Brain microvascular endothelial cell (primary cell): Measurements from ENCODE around the gene CC2D1A.

Source experiments
- DNase-seq: peaks from one replicate; pipeline ENCODE4 v3.0.0-alpha.2; 2020
- H3K27ac ChIP-seq: fragments of 250-450 bp; sonication (Bioruptor Pico); 2 replicates; pipeline ENCODE4 v1.5.1; 2020; ENCODE audit warnings: mild to moderate bottlenecking, moderate library complexity
- H3K27me3 ChIP-seq: fragments of 250-450 bp; sonication (Bioruptor Pico); replicated peaks from 2 replicates; pipeline ENCODE4 v1.5.1; 2020; ENCODE audit warnings: mild to moderate bottlenecking
- H3K36me3 ChIP-seq: fragments of 250-450 bp; sonication (Bioruptor Pico); replicated peaks from 2 replicates; pipeline ENCODE4 v1.5.1; 2020; ENCODE audit warnings: mild to moderate bottlenecking
- H3K4me3 ChIP-seq: 2 replicates; pipeline ENCODE4 v1.5.1; 2011; ENCODE audit warnings: low read depth, mild to moderate bottlenecking, control low read depth, low read length, moderate library complexity
- in situ Hi-C: cut with HindIII; loops from 2 replicates; pipeline ENCODE4 v1.10.0; 2017; ENCODE audit warnings: low sequenced_read_pairs, low pct_ligation_motif_present
- TF ChIP-seq, protein P1 (sequence below): IDR thresholded peaks from 2 replicates; pipeline ENCODE4 v1.5.1; 2011; ENCODE audit warnings: low read depth, mild to moderate bottlenecking, moderate library complexity, low read length, control low read depth, inconsistent platforms; ENCODE audit errors: missing control alignments

The CC2D1A gene

DNA sequence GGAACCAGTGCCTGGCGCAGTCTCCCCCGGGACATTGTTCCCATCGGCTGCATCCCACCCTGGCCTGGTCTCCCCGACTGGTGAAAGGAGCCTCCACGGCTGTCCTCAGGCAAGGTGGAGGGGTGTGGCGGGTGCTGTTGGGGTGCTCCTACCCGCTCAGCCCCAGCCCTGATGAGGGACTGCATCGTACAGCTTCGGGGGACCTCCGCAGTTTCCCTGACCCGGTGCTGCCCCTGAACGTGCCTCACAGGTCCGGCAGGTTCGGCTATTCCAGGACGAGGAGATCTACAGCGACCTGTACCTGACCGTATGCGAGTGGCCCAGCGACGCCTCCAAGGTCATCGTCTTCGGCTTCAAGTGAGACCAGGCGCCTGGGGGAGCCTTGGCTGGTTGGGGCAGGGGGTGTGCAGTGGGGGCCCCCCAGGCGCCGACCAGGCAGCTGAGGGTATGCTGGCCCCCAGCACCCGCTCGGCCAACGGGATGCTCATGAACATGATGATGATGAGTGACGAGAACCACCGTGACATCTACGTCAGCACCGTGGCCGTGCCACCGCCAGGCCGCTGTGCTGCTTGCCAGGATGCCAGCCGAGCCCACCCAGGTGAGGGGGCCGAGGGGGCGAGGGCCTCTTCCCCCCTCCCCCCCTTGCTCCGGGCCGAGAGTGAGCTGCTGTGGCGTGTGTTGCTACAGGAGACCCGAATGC lies 49.8 kb downstream of the CC2D1A start:
- Histone ChIP-seq H3K36me3 (peaks cover 40% of the 10 kb centered on the region), H3K27me3 (no peaks in the 10 kb centered on the region), H3K27ac (no peak overlapping the region), H3K4me3 (no peak overlapping the region)
- TF ChIP-seq, protein P1, sequence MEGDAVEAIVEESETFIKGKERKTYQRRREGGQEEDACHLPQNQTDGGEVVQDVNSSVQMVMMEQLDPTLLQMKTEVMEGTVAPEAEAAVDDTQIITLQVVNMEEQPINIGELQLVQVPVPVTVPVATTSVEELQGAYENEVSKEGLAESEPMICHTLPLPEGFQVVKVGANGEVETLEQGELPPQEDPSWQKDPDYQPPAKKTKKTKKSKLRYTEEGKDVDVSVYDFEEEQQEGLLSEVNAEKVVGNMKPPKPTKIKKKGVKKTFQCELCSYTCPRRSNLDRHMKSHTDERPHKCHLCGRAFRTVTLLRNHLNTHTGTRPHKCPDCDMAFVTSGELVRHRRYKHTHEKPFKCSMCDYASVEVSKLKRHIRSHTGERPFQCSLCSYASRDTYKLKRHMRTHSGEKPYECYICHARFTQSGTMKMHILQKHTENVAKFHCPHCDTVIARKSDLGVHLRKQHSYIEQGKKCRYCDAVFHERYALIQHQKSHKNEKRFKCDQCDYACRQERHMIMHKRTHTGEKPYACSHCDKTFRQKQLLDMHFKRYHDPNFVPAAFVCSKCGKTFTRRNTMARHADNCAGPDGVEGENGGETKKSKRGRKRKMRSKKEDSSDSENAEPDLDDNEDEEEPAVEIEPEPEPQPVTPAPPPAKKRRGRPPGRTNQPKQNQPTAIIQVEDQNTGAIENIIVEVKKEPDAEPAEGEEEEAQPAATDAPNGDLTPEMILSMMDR: no peak
- in situ Hi-C loops: no loop called here
- no peak for DNase-seq

DNA sequence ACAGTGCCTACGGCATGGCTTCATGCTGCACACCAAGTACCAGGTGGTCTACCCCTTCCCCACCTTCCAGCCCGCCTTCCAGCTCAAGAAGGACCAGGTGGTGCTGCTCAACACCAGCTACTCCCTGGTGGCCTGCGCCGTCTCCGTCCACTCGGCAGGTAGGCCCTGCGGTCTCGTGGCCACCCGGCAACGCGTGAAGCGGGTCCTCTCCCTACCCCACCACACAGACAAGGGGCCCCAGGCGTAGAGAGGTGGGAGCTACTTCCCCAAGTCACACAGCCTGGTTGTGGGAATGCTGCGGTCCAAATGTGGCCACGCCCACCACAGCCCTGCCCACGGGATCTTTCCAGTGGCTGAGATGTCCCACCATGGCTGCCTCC lies 50.4 kb downstream of the CC2D1A start:
- TF ChIP-seq, protein P1: no peak
- in situ Hi-C loops: no loop called here
- H3K27ac ChIP-seq: no peak overlapping the region

GRCh38 chr19:13957051-13957450 lies 51.0 kb downstream of the CC2D1A start:
- peaks cover 42% of the 10 kb centered on the region for H3K36me3 ChIP-seq
- in situ Hi-C loops: no loop called here
- H3K27ac ChIP-seq: no peak overlapping the region
- H3K4me3 ChIP-seq: no peak overlapping the region
- H3K27me3 ChIP-seq: no peaks in the 10 kb centered on the region
- DNase-seq: no peak
- TF ChIP-seq, protein P1: no peak

More for the DNA sequence above, 50.4 kb downstream of the CC2D1A start:
- peaks cover 41% of the 10 kb centered on the region for H3K36me3 ChIP-seq
- H3K27me3 ChIP-seq: no peaks in the 10 kb centered on the region
- H3K4me3 ChIP-seq: no peak overlapping the region
- no peak for DNase-seq

GRCh38 chr19:13958043-13958442 lies 52.0 kb downstream of the CC2D1A start:
- no peak for DNase-seq
- TF ChIP-seq, protein P1: no peak
- in situ Hi-C loops: no loop called here
- H3K27me3 ChIP-seq: no peaks in the 10 kb centered on the region
- no peak overlapping the region for H3K4me3 ChIP-seq
- no peak overlapping the region for H3K27ac ChIP-seq
- peaks cover 48% of the 10 kb centered on the region for H3K36me3 ChIP-seq

DNA sequence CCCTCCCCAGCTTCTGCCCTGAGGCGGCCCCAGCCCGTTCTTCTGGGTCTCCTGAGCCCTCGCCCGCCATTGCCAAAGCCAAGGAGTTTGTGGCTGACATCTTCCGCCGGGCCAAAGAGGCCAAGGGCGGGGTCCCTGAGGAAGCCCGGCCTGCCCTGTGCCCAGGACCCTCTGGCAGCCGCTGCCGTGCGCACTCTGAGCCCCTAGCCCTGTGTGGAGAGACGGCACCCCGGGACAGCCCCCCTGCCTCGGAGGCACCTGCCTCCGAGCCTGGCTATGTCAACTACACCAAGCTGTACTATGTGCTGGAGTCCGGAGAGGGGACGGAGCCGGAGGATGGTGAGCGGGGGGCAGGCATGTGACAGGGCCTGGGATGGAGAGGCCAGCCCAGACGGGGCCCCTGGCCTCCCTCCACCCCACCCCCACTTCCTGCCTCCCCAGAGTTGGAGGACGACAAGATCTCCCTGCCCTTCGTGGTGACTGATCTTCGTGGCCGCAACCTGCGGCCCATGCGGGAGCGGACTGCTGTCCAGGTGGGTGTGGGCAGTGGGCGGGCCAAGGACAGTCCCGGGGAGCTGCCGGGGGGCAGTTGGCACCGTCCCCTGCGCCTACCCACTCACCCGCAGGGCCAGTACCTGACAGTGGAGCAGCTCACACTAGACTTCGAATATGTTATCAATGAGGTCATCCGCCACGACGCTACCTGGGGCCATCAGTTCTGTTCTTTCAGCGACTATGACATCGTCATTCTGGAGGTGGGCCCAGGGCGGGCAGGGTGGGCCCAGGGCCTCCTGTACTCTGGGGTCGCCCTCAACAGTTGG lies 53.4 kb downstream of the CC2D1A start:
- Histone ChIP-seq H3K4me3 (no peak overlapping the region), H3K27ac (no peak overlapping the region), H3K36me3 (peaks cover 52% of the 10 kb centered on the region), H3K27me3 (no peaks in the 10 kb centered on the region)
- no peak for DNase-seq
- in situ Hi-C loops: no loop called here
- TF ChIP-seq, protein P1: no peak
